Ascending aorta (tissue), 2 donors: Measurements from ENCODE around the gene HDAC11. TPM values are rescaled to one million over a fixed set of nuclear protein-coding genes. Genes with fewer than 3 reads are reported as not detected.

Source experiments
- DNase-seq, 2 donors: peaks; one replicate each; pipeline ENCODE4 v3.0.0-alpha.2; 2019; ENCODE audit warnings: low spot score in 2 of 2
- H3K27ac ChIP-seq, 2 donors: fragments of 200-600 bp; sonication (generic); one replicate each; pipeline ENCODE4 v1.5.1; 2016 to 2017; ENCODE audit warnings: mild to moderate bottlenecking in 1 of 2
- H3K27me3 ChIP-seq: fragments of 200-600 bp; sonication (generic); one replicate; pipeline ENCODE4 v1.5.1; 2017
- H3K36me3 ChIP-seq, 2 donors: fragments of 200-600 bp; sonication (generic); one replicate each; pipeline ENCODE4 v1.5.1; 2016
- H3K4me1 ChIP-seq, 2 donors: fragments of 200-600 bp; sonication (generic); one replicate each; pipeline ENCODE4 v1.5.1; 2016 to 2017; ENCODE audit warnings: mild to moderate bottlenecking in 1 of 2
- H3K4me3 ChIP-seq, 2 donors: fragments of 200-600 bp; sonication (generic); one replicate each; pipeline ENCODE4 v1.5.1; 2016 to 2017; ENCODE audit warnings: mild to moderate bottlenecking in 1 of 2
- H3K9me3 ChIP-seq, 2 donors: fragments of 200-600 bp; sonication (generic); one replicate each; pipeline ENCODE4 v1.5.1; 2016
- CTCF ChIP-seq, 3 experiments: fragments of 200-600 bp in 2 of 3; fragments of 450-650 bp in 1 of 3; sonication (generic) in 2 of 3; IDR thresholded peaks; one replicate each; pipeline ENCODE4 v1.5.1; 2016 to 2019; ENCODE audit warnings: antibody characterized with exemption in 3 of 3, mild to moderate bottlenecking in 1 of 3, moderate library complexity in 1 of 3
- intact Hi-C: fragments of 100-400 bp; cut with DNase I; formaldehyde crosslinking; loops from one replicate; pipeline ENCODE4 v1.15.1; 2023
- total RNA-seq: library from RNA; depleted of rRNA; stranded (reverse); fragments of >200 nt; gene quantifications from one replicate; pipeline ENCODE4 v1.1.0, GENCODE V29; 2016

The HDAC11 gene
- total RNA-seq, 1 donor from 2014 or later = 15.8 TPM

GRCh38 chr3:13537244-13537908 lies 57.3 kb downstream of the HDAC11 start:
- H3K36me3 ChIP-seq = no peaks in the 10 kb centered on the region
- no peak for DNase-seq
- H3K27me3 ChIP-seq = no peaks in the 10 kb centered on the region
- H3K9me3 ChIP-seq = no peaks in the 10 kb centered on the region
- H3K4me1 ChIP-seq = peaks cover 0 to 6% of the 10 kb centered on the region in 2 donors
- H3K27ac ChIP-seq = peak overlapping the region in 1 of 2 donors; percentile 4
- H3K4me3 ChIP-seq = no peak overlapping the region
- intact Hi-C loops = no loop called here
- no peak for TF ChIP-seq CTCF (IDR thresholded peaks at IDR 0.05)

- no peaks in the 10 kb centered on the region for H3K27me3 ChIP-seq
- no peak overlapping the region for H3K4me3 ChIP-seq
- TF ChIP-seq CTCF (IDR thresholded peaks at IDR 0.05) = no peak
- intact Hi-C loops = no loop called here
- peak overlapping the region; percentile 38 to 48 for H3K27ac ChIP-seq
- H3K36me3 ChIP-seq = no peaks in the 10 kb centered on the region
- H3K9me3 ChIP-seq = no peaks in the 10 kb centered on the region
- peak in 1 of 2 donors; percentile 68 for DNase-seq
- peaks cover 0 to 6% of the 10 kb centered on the region in 2 donors for H3K4me1 ChIP-seq
Measured at GRCh38 chr3:13537909-13538296, 57.8 kb downstream of the HDAC11 start.

GRCh38 chr3:13538520-13539291 lies 58.6 kb downstream of the HDAC11 start:
- Histone ChIP-seq H3K9me3 (no peaks in the 10 kb centered on the region), H3K36me3 (no peaks in the 10 kb centered on the region), H3K27ac (peak overlapping the region; percentile 38 to 48), H3K27me3 (no peaks in the 10 kb centered on the region), H3K4me3 (no peak overlapping the region), H3K4me1 (peaks cover 0 to 6% of the 10 kb centered on the region in 2 donors)
- intact Hi-C loops = no loop called here
- DNase-seq = peak in 1 of 2 donors; percentile 61
- no peak for TF ChIP-seq CTCF (IDR thresholded peaks at IDR 0.05)

GRCh38 chr3:13539292-13539638 lies 59.2 kb downstream of the HDAC11 start:
- peaks cover 3 to 7% of the 10 kb centered on the region in 2 donors for H3K4me1 ChIP-seq
- H3K4me3 ChIP-seq = no peak overlapping the region
- intact Hi-C loops = no loop called here
- no peaks in the 10 kb centered on the region for H3K36me3 ChIP-seq
- H3K27me3 ChIP-seq = no peaks in the 10 kb centered on the region
- no peaks in the 10 kb centered on the region for H3K9me3 ChIP-seq
- peak overlapping the region; percentile 38 to 48 for H3K27ac ChIP-seq
- TF ChIP-seq CTCF (IDR thresholded peaks at IDR 0.05) = no peak
- DNase-seq = no peak

- Histone ChIP-seq H3K4me1 (peaks cover 4 to 8% of the 10 kb centered on the region in 2 donors), H3K27ac (peak overlapping the region in 1 of 2 donors; percentile 31)
- no peak for TF ChIP-seq CTCF (IDR thresholded peaks at IDR 0.05)
Measured at GRCh38 chr3:13539671-13540070, 59.6 kb downstream of the HDAC11 start.

More at GRCh38 chr3:13539671-13540070, 59.6 kb downstream of the HDAC11 start:
- Histone ChIP-seq H3K4me3 (no peak overlapping the region), H3K27me3 (no peaks in the 10 kb centered on the region), H3K36me3 (no peaks in the 10 kb centered on the region), H3K9me3 (no peaks in the 10 kb centered on the region)
- DNase-seq = no peak
- intact Hi-C loops = no loop called here
